Lower leg skin (tissue), 4 donors: ENCODE measurements around the gene ZNF644. TPM values are rescaled to one million over a fixed set of nuclear protein-coding genes. Genes with fewer than 3 reads are reported as not detected.
"Not testable (repeated sequence)": the region's sequence is repeated elsewhere in the genome, so short reads cannot be mapped to it uniquely, and the experiment has no call there.

Experiments
- DNase-seq, 2 donors: peaks; one replicate each; pipeline ENCODE4 v3.0.0-alpha.2; 2019; ENCODE audit warnings: low spot score in 2 of 2
- H3K4me3 ChIP-seq: fragments of 200-600 bp; sonication (generic); 2 replicates; pipeline ENCODE4 v1.5.1; 2017; ENCODE audit warnings: mild to moderate bottlenecking, low read depth; ENCODE audit not compliant: poor library complexity, severe bottlenecking
- POLR2A ChIP-seq, 2 donors: fragments of 450-650 bp; IDR thresholded peaks; one replicate each; pipeline ENCODE4 v1.6.1; 2016 to 2017; ENCODE audit warnings: antibody characterized with exemption in 2 of 2, mild to moderate bottlenecking in 1 of 2, moderate library complexity in 1 of 2
- WGBS, 2 donors: methylation state at CpG; one replicate each; pipeline ENCODE4 v1.1.5; 2018; 5-methylcytosine and 5-hydroxymethylcytosine counted together
- intact Hi-C: fragments of 100-400 bp; cut with DNase I; formaldehyde crosslinking; loops from one replicate; pipeline ENCODE4 v1.15.0; 2023; ENCODE audit warnings: low total_unique reads
- total RNA-seq, 4 donors: library from RNA; depleted of rRNA; stranded (reverse); fragments of >200 nt; gene quantifications; one replicate each; pipeline ENCODE4 v1.1.0, GENCODE V29; 2016
- TF ChIP-seq, protein P1 (sequence below), 3 donors: fragments of 450-650 bp; IDR thresholded peaks; one replicate each; pipeline ENCODE4 v1.5.1; 2016; ENCODE audit warnings: antibody characterized with exemption in 3 of 3, mild to moderate bottlenecking in 3 of 3, moderate library complexity in 2 of 3

The ZNF644 gene
- 10 to 100 TPM; 28.0 to 57.1 (median 39.4) TPM for total RNA-seq

- 0 to 1% methylated on average over 38 to 45 of the region's 70 CpGs for WGBS, 2 donors
- H3K4me3 ChIP-seq: peak within 1 kb of the TSS; percentile 70
- peak; percentile 90 to 97 for DNase-seq
- intact Hi-C loops: no loop called here
- TF ChIP-seq, protein P1, sequence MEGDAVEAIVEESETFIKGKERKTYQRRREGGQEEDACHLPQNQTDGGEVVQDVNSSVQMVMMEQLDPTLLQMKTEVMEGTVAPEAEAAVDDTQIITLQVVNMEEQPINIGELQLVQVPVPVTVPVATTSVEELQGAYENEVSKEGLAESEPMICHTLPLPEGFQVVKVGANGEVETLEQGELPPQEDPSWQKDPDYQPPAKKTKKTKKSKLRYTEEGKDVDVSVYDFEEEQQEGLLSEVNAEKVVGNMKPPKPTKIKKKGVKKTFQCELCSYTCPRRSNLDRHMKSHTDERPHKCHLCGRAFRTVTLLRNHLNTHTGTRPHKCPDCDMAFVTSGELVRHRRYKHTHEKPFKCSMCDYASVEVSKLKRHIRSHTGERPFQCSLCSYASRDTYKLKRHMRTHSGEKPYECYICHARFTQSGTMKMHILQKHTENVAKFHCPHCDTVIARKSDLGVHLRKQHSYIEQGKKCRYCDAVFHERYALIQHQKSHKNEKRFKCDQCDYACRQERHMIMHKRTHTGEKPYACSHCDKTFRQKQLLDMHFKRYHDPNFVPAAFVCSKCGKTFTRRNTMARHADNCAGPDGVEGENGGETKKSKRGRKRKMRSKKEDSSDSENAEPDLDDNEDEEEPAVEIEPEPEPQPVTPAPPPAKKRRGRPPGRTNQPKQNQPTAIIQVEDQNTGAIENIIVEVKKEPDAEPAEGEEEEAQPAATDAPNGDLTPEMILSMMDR (IDR thresholded peaks at IDR 0.05): no peak
- TF ChIP-seq POLR2A (IDR thresholded peaks at IDR 0.05): peak in 1 of 2 donors; percentile 32
These were observed at the start of gene ZNF644 for GRCh38 chr1:91021686-91022517. TSS of gene ZNF644 (minus strand) at chr1:91022035. CDS start at chr1:90982353, 39,682 bp downstream.

- intact Hi-C loops: no loop called here
- WGBS, 2 donors: 20 to 23% methylated on average over 3 of the region's 3 CpGs
- DNase-seq: no peak
- H3K4me3 ChIP-seq: no peak overlapping the region
- TF ChIP-seq, protein P1 (IDR thresholded peaks at IDR 0.05): no peak
- TF ChIP-seq POLR2A (IDR thresholded peaks at IDR 0.05): no peak
These were observed 48.5 kb upstream of the ZNF644 start for GRCh38 chr1:91070298-91070697.

GRCh38 chr1:91066538-91066937, 44.7 kb upstream of the ZNF644 start:
- DNase-seq: no peak
- no peak overlapping the region for H3K4me3 ChIP-seq
- intact Hi-C loops: no loop called here
- TF ChIP-seq, protein P1 (IDR thresholded peaks at IDR 0.05): no peak
- no peak for TF ChIP-seq POLR2A (IDR thresholded peaks at IDR 0.05)
- 26 to 41% methylated on average over 1 of the region's 1 CpG for WGBS, 2 donors

- no peak for TF ChIP-seq POLR2A (IDR thresholded peaks at IDR 0.05)
- TF ChIP-seq, protein P1 (IDR thresholded peaks at IDR 0.05): no peak
- 76 to 81% methylated on average over 4 of the region's 4 CpGs for WGBS, 2 donors
- H3K4me3 ChIP-seq: no peak overlapping the region
- intact Hi-C loops: no loop called here
- no peak for DNase-seq
These were observed 43.5 kb upstream of the ZNF644 start for GRCh38 chr1:91065337-91065736.

DNA sequence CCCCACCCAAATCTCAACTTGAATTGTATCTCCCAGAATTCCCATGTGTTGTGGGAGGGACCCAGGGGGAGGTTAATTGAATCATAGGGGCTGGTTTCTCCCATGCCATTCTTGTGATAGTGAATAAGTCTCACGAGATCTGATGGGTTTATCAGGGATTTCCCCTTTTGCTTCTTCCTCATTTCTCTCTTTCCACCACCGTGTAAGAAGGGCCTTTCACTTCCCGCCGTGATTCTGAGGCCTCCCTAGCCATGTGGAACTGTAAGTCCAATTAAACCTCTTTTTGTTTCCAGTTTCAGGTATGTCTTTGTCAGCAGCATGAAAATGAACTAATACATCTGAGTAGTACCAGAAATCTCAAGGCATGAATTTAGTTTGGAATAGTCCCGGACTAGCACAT, 41.6 kb upstream of the ZNF644 start:
- DNase-seq, H3K4me3 ChIP-seq, intact Hi-C loops: not testable (repeated sequence)
- 82 to 83% methylated on average over 5 of the region's 5 CpGs for WGBS, 2 donors

GRCh38 chr1:91059157-91059556, 37.3 kb upstream of the ZNF644 start:
- no peak overlapping the region for H3K4me3 ChIP-seq
- 52 to 83% methylated on average over 2 of the region's 2 CpGs for WGBS, 2 donors
- intact Hi-C loops: no loop called here
- no peak for DNase-seq
- TF ChIP-seq POLR2A (IDR thresholded peaks at IDR 0.05): no peak
- TF ChIP-seq, protein P1 (IDR thresholded peaks at IDR 0.05): no peak
